HepG2 (cell line): ENCODE measurements around the gene ALG5. TPM values are rescaled to one million over a fixed set of nuclear protein-coding genes. Genes with fewer than 3 reads are reported as not detected.

ENCODE experiments used
- CHD4 ChIP-seq: fragments of 200-600 bp; sonication (generic); IDR thresholded peaks from 2 replicates; pipeline ENCODE4 v1.7.0; 2017; ENCODE audit warnings: mild to moderate bottlenecking, low read length, borderline replicate concordance
- HIVEP1 ChIP-seq: sonication (generic); formaldehyde crosslinking; IDR thresholded peaks from 2 replicates; pipeline ENCODE4 v1.4.0; 2020; ENCODE audit warnings: mild to moderate bottlenecking, missing genetic modification reagents
- KDM3A ChIP-seq: IDR thresholded peaks from 2 replicates; pipeline ENCODE4 v1.6.1; 2018; ENCODE audit warnings: low read depth, missing compliant biosample characterization
- PITX1 ChIP-seq: sonication (generic); formaldehyde crosslinking; IDR thresholded peaks from 2 replicates; pipeline ENCODE4 v1.5.1; 2020; ENCODE audit warnings: mild to moderate bottlenecking, missing genetic modification reagents
- RBFOX2 ChIP-seq: fragments of 200-400 bp; formaldehyde crosslinking; IDR thresholded peaks from 2 replicates; pipeline ENCODE4 v1.6.1; 2017; ENCODE audit warnings: low read depth, mild to moderate bottlenecking, low read length
- SIN3B ChIP-seq: fragments of 150-350 bp; IDR thresholded peaks from 2 replicates; pipeline ENCODE4 v1.6.1; 2014; ENCODE audit warnings: low read length
- XBP1 ChIP-seq: sonication (generic); formaldehyde crosslinking; IDR thresholded peaks from 2 replicates; pipeline ENCODE4 v1.5.0; 2020; ENCODE audit warnings: missing genetic modification reagents
- ZBTB1 ChIP-seq: sonication (generic); formaldehyde crosslinking; IDR thresholded peaks from 2 replicates; pipeline ENCODE4 v1.4.0; 2020; ENCODE audit warnings: missing genetic modification reagents, borderline replicate concordance
- ZNF230 ChIP-seq: sonication (generic); formaldehyde crosslinking; IDR thresholded peaks from 2 replicates; pipeline ENCODE4 v1.4.0; 2020; ENCODE audit warnings: mild to moderate bottlenecking, missing genetic modification reagents
- ZNF260 ChIP-seq: sonication (generic); formaldehyde crosslinking; IDR thresholded peaks from 2 replicates; pipeline ENCODE4 v1.4.0; 2020; ENCODE audit warnings: missing genetic modification reagents, low read depth, mild to moderate bottlenecking, borderline replicate concordance
- ZNF737 ChIP-seq: sonication (generic); formaldehyde crosslinking; IDR thresholded peaks from 2 replicates; pipeline ENCODE4 v1.5.0; 2020; ENCODE audit warnings: missing genetic modification reagents, mild to moderate bottlenecking, borderline replicate concordance
- polyA plus RNA-seq, 8 experiments: library from polyadenylated mRNA; depleted of rRNA in 3 of 8; stranded (reverse) in 7 of 8; unstranded in 1 of 8; fragments of >200 nt; fragmentation: Illumina TruSeq in 4 of 8; extraction: Trizol in 4 of 8; gene quantifications; 2 replicates each; pipeline versions ENCODE4 v1.2.1 to v1.2.3, GENCODE V29; 2011 to 2016; ENCODE audit warnings: low read depth in 4 of 8, missing spikeins in 1 of 8, mixed read lengths in 1 of 8; ENCODE audit not compliant: insufficient read depth in 1 of 8
- total RNA-seq, 5 experiments: library from RNA; depleted of rRNA; stranded (reverse); fragments of >200 nt; fragmentation: Illumina TruSeq; extraction: Trizol; gene quantifications; 2 replicates each; pipeline ENCODE4 v1.2.3, GENCODE V29; 2016; ENCODE audit warnings: low read depth in 1 of 5
- TF ChIP-seq, protein P1 (sequence below): IDR thresholded peaks from 2 replicates; pipeline ENCODE4 v1.6.1; 2012; ENCODE audit warnings: low read length, improper control_type of control experiment
- TF ChIP-seq, protein P2 (sequence below): sonication (generic); formaldehyde crosslinking; IDR thresholded peaks from 2 replicates; pipeline ENCODE4 v1.8.0; 2022; ENCODE audit warnings: mild to moderate bottlenecking, missing genetic modification reagents, moderate library complexity

The ALG5 gene
- total and polyA plus RNA-seq, 2 of the 13 experiments (the other 11 are each of a cell fraction or from before 2014, with no cell fraction given): 27.8 to 51.1 TPM

DNA sequence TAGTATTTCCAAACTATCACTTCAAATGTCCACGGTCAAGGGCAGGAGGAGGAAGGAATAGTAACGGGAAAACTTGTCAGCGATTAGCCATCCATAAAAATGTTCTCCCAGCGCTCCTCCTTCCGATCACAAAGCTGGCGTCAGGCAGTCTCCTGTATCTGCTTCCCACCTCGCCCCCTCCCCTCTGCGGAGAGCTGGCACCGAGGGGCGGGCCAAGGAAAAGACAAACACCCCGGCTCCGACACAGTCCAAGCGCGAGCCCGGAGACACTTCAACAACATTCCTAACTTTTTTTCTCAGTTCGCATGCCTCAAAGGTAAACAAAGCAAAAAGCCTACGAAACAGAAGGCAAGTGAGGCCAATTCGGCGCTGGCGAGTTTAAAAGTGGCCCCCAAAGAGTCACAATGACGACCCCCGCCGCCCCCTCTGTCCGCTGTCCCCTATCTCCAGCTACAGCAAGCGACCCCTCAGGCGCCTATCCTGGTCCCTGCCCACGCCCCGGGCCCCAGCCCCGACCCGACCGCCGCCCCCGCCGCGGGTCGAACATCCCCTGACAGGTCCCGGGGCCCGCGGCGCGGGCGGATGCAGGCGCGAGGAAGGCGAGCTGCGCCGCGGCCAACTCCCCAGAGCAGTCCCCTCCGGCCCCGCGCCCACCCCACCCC lies 79.8 kb downstream of the ALG5 start (continued):
- TF ChIP-seq, protein P1, sequence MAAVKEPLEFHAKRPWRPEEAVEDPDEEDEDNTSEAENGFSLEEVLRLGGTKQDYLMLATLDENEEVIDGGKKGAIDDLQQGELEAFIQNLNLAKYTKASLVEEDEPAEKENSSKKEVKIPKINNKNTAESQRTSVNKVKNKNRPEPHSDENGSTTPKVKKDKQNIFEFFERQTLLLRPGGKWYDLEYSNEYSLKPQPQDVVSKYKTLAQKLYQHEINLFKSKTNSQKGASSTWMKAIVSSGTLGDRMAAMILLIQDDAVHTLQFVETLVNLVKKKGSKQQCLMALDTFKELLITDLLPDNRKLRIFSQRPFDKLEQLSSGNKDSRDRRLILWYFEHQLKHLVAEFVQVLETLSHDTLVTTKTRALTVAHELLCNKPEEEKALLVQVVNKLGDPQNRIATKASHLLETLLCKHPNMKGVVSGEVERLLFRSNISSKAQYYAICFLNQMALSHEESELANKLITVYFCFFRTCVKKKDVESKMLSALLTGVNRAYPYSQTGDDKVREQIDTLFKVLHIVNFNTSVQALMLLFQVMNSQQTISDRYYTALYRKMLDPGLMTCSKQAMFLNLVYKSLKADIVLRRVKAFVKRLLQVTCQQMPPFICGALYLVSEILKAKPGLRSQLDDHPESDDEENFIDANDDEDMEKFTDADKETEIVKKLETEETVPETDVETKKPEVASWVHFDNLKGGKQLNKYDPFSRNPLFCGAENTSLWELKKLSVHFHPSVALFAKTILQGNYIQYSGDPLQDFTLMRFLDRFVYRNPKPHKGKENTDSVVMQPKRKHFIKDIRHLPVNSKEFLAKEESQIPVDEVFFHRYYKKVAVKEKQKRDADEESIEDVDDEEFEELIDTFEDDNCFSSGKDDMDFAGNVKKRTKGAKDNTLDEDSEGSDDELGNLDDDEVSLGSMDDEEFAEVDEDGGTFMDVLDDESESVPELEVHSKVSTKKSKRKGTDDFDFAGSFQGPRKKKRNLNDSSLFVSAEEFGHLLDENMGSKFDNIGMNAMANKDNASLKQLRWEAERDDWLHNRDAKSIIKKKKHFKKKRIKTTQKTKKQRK: no peak
- TF ChIP-seq PITX1 (no peak), ZNF260 (CRISPR knock-in tag) (no peak), HIVEP1 (CRISPR knock-in tag) (no peak), ZNF230 (CRISPR knock-in tag) (0 out of 2 replicates have a peak, but pooled peaks have one; percentile 45), ZBTB1 (CRISPR knock-in tag) (no peak), XBP1 (no peak), RBFOX2 (no peak; the same call in 1 of the 2 replicates), ZNF737 (CRISPR knock-in tag) (no peak), CHD4 (no peak), SIN3B (no peak), KDM3A (CRISPR knock-in tag) (no peak)
- TF ChIP-seq, protein P2, sequence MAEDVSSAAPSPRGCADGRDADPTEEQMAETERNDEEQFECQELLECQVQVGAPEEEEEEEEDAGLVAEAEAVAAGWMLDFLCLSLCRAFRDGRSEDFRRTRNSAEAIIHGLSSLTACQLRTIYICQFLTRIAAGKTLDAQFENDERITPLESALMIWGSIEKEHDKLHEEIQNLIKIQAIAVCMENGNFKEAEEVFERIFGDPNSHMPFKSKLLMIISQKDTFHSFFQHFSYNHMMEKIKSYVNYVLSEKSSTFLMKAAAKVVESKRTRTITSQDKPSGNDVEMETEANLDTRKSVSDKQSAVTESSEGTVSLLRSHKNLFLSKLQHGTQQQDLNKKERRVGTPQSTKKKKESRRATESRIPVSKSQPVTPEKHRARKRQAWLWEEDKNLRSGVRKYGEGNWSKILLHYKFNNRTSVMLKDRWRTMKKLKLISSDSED: no peak
